Coronary artery (tissue), 2 donors: ENCODE measurements around the gene C1orf174.
"Not testable (repeated sequence)": the region's sequence is repeated elsewhere in the genome, so short reads cannot be mapped to it uniquely, and the experiment has no call there.

ENCODE experiments used
- DNase-seq: peaks from one replicate; pipeline ENCODE4 v3.0.0-alpha.2; 2017; ENCODE audit warnings: low spot score
- H3K27ac ChIP-seq, 2 donors: fragments of 200-600 bp; sonication (generic); one replicate each; pipeline ENCODE4 v1.5.1; 2016 to 2019
- H3K4me3 ChIP-seq: fragments of 200-600 bp; sonication (generic); 2 replicates; pipeline ENCODE4 v1.5.1; 2016; ENCODE audit warnings: mild to moderate bottlenecking, moderate library complexity
- TF ChIP-seq, protein P1 (sequence below): fragments of 200-600 bp; sonication (generic); IDR thresholded peaks from one replicate; pipeline ENCODE4 v1.5.1; 2019; ENCODE audit warnings: antibody characterized with exemption

C1orf174 gene

GRCh38 chr1:3919706-3920105, 19.6 kb upstream of the C1orf174 start:
- no peak for DNase-seq
- TF ChIP-seq, protein P1, sequence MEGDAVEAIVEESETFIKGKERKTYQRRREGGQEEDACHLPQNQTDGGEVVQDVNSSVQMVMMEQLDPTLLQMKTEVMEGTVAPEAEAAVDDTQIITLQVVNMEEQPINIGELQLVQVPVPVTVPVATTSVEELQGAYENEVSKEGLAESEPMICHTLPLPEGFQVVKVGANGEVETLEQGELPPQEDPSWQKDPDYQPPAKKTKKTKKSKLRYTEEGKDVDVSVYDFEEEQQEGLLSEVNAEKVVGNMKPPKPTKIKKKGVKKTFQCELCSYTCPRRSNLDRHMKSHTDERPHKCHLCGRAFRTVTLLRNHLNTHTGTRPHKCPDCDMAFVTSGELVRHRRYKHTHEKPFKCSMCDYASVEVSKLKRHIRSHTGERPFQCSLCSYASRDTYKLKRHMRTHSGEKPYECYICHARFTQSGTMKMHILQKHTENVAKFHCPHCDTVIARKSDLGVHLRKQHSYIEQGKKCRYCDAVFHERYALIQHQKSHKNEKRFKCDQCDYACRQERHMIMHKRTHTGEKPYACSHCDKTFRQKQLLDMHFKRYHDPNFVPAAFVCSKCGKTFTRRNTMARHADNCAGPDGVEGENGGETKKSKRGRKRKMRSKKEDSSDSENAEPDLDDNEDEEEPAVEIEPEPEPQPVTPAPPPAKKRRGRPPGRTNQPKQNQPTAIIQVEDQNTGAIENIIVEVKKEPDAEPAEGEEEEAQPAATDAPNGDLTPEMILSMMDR: no peak
- Histone ChIP-seq H3K4me3 (no peak overlapping the region), H3K27ac (no peak overlapping the region)

GRCh38 chr1:3918966-3919611, 19.0 kb upstream of the C1orf174 start:
- TF ChIP-seq, protein P1: no peak
- Histone ChIP-seq H3K4me3 (no peak overlapping the region), H3K27ac (no peak overlapping the region)
- no peak for DNase-seq

GRCh38 chr1:3918359-3918758, 18.3 kb upstream of the C1orf174 start:
- not testable (repeated sequence) for H3K4me3 ChIP-seq, H3K27ac ChIP-seq, DNase-seq

DNA sequence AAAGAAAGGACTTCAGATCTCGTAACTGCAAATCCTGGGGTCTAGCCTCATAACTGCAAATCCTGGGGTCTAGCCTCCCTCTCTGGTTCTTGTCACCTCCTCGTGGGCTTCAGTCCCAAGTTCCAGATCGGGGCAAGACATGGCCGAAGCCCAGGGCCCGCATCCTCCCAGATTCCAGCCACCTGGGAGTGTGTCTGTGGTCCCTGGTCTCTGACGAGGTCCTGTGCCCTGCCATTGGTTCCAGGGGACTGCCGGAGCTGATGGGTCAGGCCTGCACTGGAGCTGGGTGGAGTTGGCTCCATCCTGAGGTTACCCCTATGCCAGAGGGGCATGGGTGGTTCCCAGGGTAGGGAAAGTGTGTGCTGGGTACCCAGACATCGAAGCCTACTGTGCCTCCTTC, 17.7 kb upstream of the C1orf174 start:
- TF ChIP-seq, protein P1: no peak
- H3K27ac ChIP-seq: no peak overlapping the region
- H3K4me3 ChIP-seq: no peak overlapping the region
- no peak for DNase-seq

GRCh38 chr1:3915551-3916121, 15.6 kb upstream of the C1orf174 start:
- DNase-seq: no peak
- no peak overlapping the region for H3K27ac ChIP-seq
- H3K4me3 ChIP-seq: no peak overlapping the region
- TF ChIP-seq, protein P1: no peak

- Histone ChIP-seq H3K4me3 (no peak overlapping the region), H3K27ac (no peak overlapping the region)
- no peak for DNase-seq
- TF ChIP-seq, protein P1: no peak
Observed at GRCh38 chr1:3914911-3915310, 14.8 kb upstream of the C1orf174 start.

DNA sequence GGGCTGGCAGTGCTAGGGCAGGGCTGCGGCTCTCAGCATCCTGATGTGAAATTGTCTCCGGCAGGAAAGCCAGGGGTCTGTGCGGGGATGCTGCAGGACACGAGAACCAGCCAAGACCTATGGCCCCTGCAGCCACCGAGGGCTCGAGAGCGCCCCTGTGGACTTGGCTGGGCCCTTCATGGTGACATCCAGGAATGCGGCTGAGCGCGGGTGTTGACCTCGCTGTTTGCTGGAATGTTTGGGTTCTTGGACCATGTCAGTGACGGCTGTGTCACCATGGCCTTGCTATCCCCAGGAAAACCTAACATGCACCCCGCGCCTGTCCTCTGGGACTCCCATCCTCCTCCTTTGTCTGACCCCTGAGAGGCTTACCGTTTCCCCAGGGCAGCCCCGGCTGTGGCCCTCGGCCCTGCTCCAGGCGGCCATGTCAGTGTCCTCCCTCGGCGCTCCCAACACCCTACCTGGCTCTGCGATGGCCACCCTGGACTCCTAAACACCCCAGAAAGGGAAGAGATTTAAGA, 14.3 kb upstream of the C1orf174 start:
- H3K4me3 ChIP-seq: no peak overlapping the region
- no peak for DNase-seq

More for the DNA sequence above, 14.3 kb upstream of the C1orf174 start:
- TF ChIP-seq, protein P1: no peak
- H3K27ac ChIP-seq: no peak overlapping the region
